ENCODE data around the gene SMIM11. TPM values are rescaled to one million over a fixed set of nuclear protein-coding genes. Genes with fewer than 3 reads are reported as not detected.

SMIM11 gene
- total and polyA plus RNA-seq, 2 experiments from 2014 or later = 3.5 to 8.9 TPM

DNA sequence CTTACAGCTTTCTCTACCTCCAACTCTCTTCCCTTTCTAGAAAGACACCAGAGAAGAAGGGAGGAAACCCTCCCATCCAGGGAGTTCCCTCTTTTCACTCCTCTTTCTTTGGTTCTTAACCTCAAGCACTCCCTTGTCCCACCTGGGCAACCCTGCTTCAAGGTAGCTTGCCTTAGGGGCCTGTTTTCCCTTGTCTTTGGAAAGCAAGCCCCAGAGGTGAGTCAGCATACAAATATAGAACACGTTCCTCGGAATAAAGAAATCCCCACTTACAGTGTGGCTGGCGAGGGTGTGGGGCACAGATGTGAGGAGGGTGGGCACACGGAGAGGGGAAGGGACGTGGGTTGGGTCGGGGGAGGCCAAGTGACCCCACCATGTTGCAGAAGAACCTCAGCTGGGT is 37.6 kb upstream of the SMIM11 start:
- Histone ChIP-seq H3K27ac (ENCODE audit: low read depth) (no peak overlapping the region), H2AFZ (no peak overlapping the region; the same call in 1 of the 2 replicates), H3K27me3 (ENCODE audit: insufficient read depth) (no peaks in the 10 kb centered on the region), H3K4me3 (no peak overlapping the region), H3K9me2 (ENCODE audit: insufficient read depth) (no peaks in the 10 kb centered on the region), H3K4me2 (no peak overlapping the region), H4K20me1 (replicated peaks; ENCODE audit: insufficient read depth) (no peaks in the 10 kb centered on the region), H3K79me2 (replicated peaks; ENCODE audit: insufficient read depth) (no peaks in the 10 kb centered on the region), H3K4me1 (ENCODE audit: insufficient read depth) (no peaks in the 10 kb centered on the region), H3K36me3 (ENCODE audit: insufficient read depth) (no peaks in the 10 kb centered on the region), H3F3A (replicated peaks; ENCODE audit: low read depth) (no peaks in the 10 kb centered on the region)
- DNase-seq (ENCODE audit: low spot score) = no peak
- no peak for ATAC-seq
- Mint-ChIP-seq H3K4me3 (no peak overlapping the region), H3K27ac (no peak overlapping the region), H3K27me3 (ENCODE audit: insufficient read depth, low read depth, poor library complexity) (peaks cover 12% of the 10 kb centered on the region), H3K9me3 (no peaks in the 10 kb centered on the region), H3K4me1 (peaks cover 2% of the 10 kb centered on the region; the same call in 2 of the 3 replicates), H3K36me3 (ENCODE audit: low read depth) (no peaks in the 10 kb centered on the region)
- TF ChIP-seq STAT1 (IDR thresholded peaks at IDR 0.05; ENCODE audit: unreplicated experiment) (no peak), EZH2phosphoT487 (IDR thresholded peaks at IDR 0.05; ENCODE audit: unreplicated experiment) (no peak), CTCF (conservative IDR thresholded peaks at IDR 0.05; ENCODE audit: low read depth in 2 of 2) (no peak), ZNF114 (CRISPR knock-in tag; IDR thresholded peaks at IDR 0.05) (no peak), CREB1 (CRISPR knock-in tag; IDR thresholded peaks at IDR 0.05; ENCODE audit: low read depth) (no peak), ETS1 (IDR thresholded peaks at IDR 0.05) (no peak), REST (IDR thresholded peaks at IDR 0.05; ENCODE audit: unreplicated experiment) (no peak), NANOG (IDR thresholded peaks at IDR 0.05; ENCODE audit: borderline replicate concordance) (no peak), POLR2AphosphoS5 (IDR thresholded peaks at IDR 0.05; ENCODE audit: low read depth) (no peak), JUNB (IDR thresholded peaks at IDR 0.05; ENCODE audit: unreplicated experiment) (no peak), ZNF331 (CRISPR knock-in tag; IDR thresholded peaks at IDR 0.05; ENCODE audit: low read depth) (no peak), EZH2 (IDR thresholded peaks at IDR 0.05; ENCODE audit: low read depth, unreplicated experiment) (no peak)
- TF ChIP-seq, protein P1, sequence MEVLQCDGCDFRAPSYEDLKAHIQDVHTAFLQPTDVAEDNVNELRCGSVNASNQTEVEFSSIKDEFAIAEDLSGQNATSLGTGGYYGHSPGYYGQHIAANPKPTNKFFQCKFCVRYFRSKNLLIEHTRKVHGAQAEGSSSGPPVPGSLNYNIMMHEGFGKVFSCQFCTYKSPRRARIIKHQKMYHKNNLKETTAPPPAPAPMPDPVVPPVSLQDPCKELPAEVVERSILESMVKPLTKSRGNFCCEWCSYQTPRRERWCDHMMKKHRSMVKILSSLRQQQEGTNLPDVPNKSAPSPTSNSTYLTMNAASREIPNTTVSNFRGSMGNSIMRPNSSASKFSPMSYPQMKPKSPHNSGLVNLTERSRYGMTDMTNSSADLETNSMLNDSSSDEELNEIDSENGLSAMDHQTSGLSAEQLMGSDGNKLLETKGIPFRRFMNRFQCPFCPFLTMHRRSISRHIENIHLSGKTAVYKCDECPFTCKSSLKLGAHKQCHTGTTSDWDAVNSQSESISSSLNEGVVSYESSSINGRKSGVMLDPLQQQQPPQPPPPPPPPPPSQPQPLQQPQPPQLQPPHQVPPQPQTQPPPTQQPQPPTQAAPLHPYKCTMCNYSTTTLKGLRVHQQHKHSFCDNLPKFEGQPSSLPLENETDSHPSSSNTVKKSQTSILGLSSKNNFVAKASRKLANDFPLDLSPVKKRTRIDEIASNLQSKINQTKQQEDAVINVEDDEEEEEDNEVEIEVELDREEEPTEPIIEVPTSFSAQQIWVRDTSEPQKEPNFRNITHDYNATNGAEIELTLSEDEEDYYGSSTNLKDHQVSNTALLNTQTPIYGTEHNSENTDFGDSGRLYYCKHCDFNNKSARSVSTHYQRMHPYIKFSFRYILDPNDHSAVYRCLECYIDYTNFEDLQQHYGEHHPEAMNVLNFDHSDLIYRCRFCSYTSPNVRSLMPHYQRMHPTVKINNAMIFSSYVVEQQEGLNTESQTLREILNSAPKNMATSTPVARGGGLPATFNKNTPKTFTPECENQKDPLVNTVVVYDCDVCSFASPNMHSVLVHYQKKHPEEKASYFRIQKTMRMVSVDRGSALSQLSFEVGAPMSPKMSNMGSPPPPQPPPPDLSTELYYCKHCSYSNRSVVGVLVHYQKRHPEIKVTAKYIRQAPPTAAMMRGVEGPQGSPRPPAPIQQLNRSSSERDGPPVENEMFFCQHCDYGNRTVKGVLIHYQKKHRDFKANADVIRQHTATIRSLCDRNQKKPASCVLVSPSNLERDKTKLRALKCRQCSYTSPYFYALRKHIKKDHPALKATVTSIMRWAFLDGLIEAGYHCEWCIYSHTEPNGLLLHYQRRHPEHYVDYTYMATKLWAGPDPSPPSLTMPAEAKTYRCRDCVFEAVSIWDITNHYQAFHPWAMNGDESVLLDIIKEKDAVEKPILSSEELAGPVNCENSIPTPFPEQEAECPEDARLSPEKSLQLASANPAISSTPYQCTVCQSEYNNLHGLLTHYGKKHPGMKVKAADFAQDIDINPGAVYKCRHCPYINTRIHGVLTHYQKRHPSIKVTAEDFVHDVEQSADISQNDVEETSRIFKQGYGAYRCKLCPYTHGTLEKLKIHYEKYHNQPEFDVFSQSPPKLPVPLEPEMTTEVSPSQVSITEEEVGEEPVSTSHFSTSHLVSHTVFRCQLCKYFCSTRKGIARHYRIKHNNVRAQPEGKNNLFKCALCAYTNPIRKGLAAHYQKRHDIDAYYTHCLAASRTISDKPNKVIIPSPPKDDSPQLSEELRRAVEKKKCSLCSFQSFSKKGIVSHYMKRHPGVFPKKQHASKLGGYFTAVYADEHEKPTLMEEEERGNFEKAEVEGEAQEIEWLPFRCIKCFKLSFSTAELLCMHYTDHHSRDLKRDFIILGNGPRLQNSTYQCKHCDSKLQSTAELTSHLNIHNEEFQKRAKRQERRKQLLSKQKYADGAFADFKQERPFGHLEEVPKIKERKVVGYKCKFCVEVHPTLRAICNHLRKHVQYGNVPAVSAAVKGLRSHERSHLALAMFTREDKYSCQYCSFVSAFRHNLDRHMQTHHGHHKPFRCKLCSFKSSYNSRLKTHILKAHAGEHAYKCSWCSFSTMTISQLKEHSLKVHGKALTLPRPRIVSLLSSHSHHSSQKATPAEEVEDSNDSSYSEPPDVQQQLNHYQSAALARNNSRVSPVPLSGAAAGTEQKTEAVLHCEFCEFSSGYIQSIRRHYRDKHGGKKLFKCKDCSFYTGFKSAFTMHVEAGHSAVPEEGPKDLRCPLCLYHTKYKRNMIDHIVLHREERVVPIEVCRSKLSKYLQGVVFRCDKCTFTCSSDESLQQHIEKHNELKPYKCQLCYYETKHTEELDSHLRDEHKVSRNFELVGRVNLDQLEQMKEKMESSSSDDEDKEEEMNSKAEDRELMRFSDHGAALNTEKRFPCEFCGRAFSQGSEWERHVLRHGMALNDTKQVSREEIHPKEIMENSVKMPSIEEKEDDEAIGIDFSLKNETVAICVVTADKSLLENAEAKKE (CRISPR knock-in tag; IDR thresholded peaks at IDR 0.05) = no peak
